CMK (cell line): ENCODE measurements around the gene IL23R.

Experiments
- DNase-seq: peaks from one replicate; pipeline ENCODE4 v3.0.0-alpha.2; 2010; ENCODE audit warnings: low read depth

IL23R gene

GRCh38 chr1:67300561-67300960, 134.3 kb downstream of the IL23R start:
- DNase-seq = no peak

- no peak for DNase-seq
Observed at GRCh38 chr1:67304023-67304422, 137.8 kb downstream of the IL23R start.

- DNase-seq = no peak
Observed at GRCh38 chr1:67306547-67306946, 140.3 kb downstream of the IL23R start.

- DNase-seq = no peak
Observed at GRCh38 chr1:67307251-67308060, 141.2 kb downstream of the IL23R start, which contains the start of gene IL12RB2. Gene IL12RB2, plus strand, starts transcription at chr1:67307873. Its CDS starts 12,496 bp downstream, at chr1:67320369.

- DNase-seq = no peak
Observed at GRCh38 chr1:67308136-67308535, 141.9 kb downstream of the IL23R start.
